T-cell (primary cell): Measurements from ENCODE around the gene MLLT3. TPM values are rescaled to one million over a fixed set of nuclear protein-coding genes. Genes with fewer than 3 reads are reported as not detected.
A peak's percentile ranks its signal among the peaks of the same experiment; 100 is the strongest.

ENCODE experiments used
- ATAC-seq, 4 experiments: fragments of 200-7000 bp in 3 of 4; fragments of 150-1000 bp in 1 of 4; cut with Tn5 transposase; replicated peaks in 1 of 4; 1 replicate in 3 of 4; 2 replicates in 1 of 4; pipeline ENCODE4 v1.10.0; 2021; ENCODE audit warnings: moderate library complexity in 3 of 4, mild to moderate bottlenecking in 2 of 4, moderate number of reproducible peaks in 1 of 4
- CTCF ChIA-PET, 2 donors: fragments of 300-600 bp; sonication (Branson Sonifier 250); formaldehyde crosslinking; loops; one replicate each; lab custom pipeline; 2022; ENCODE audit warnings: antibody characterized with exemption in 2 of 2; lab: Charles Lee
- POLR2A ChIA-PET, 2 donors: fragments of 300-600 bp; sonication (Branson Sonifier 250); formaldehyde crosslinking; loops; one replicate each; lab custom pipeline; 2022; ENCODE audit warnings: antibody characterized with exemption in 2 of 2; lab: Charles Lee
- DNase-seq, 35 experiments: peaks; one replicate each; pipeline versions ENCODE4 v3.0.0 to v3.0.0-alpha.2; 2013 to 2023
- H3K27ac ChIP-seq: one replicate; pipeline ENCODE4 v1.5.1; 2013; ENCODE audit warnings: low read length
- H3K27me3 ChIP-seq, 2 experiments: replicated peaks in 1 of 2; 1 replicate in 1 of 2; 2 replicates in 1 of 2; pipeline versions ENCODE4 v1.6.1 to v1.7.0; 2013; ENCODE audit warnings: low read length in 1 of 2, mixed read lengths in 1 of 2; ENCODE audit not compliant: control insufficient read depth in 2 of 2, insufficient read depth in 2 of 2; ENCODE audit errors: extremely low read depth in 1 of 2
- H3K36me3 ChIP-seq, 2 donors: 1 replicate in 1 of 2; 2 replicates in 1 of 2; pipeline versions ENCODE4 v1.6.1 to v1.7.0; 2013; ENCODE audit warnings: low read length in 1 of 2; ENCODE audit not compliant: control insufficient read depth in 2 of 2, insufficient read depth in 1 of 2; ENCODE audit errors: extremely low read depth in 1 of 2
- H3K4me1 ChIP-seq, 2 experiments: 1 replicate in 1 of 2; 2 replicates in 1 of 2; pipeline versions ENCODE4 v1.6.1 to v1.7.0; 2013; ENCODE audit warnings: low read length in 2 of 2, mixed read lengths in 1 of 2; ENCODE audit not compliant: insufficient read depth in 2 of 2, control insufficient read depth in 1 of 2; ENCODE audit errors: extremely low read depth in 1 of 2
- H3K4me3 ChIP-seq, 2 donors: 1 replicate in 1 of 2; 2 replicates in 1 of 2; pipeline versions ENCODE4 v1.5.1 to v1.7.0; 2013; ENCODE audit warnings: mild to moderate bottlenecking in 2 of 2, low read length in 1 of 2, moderate library complexity in 1 of 2; ENCODE audit not compliant: control insufficient read depth in 1 of 2; ENCODE audit errors: extremely low read depth in 1 of 2
- H3K9me3 ChIP-seq: 2 replicates; pipeline ENCODE4 v1.7.0; 2013
- H3K27ac Mint-ChIP-seq, 2 donors: one replicate each; pipeline ENCODE4 v1.8.0; 2020 to 2021; ENCODE audit warnings: mild to moderate bottlenecking in 2 of 2, mixed read lengths in 2 of 2
- H3K27me3 Mint-ChIP-seq, 2 donors: one replicate each; pipeline ENCODE4 v1.8.0; 2021 to 2022; ENCODE audit warnings: mixed read lengths in 2 of 2
- H3K36me3 Mint-ChIP-seq: one replicate; pipeline ENCODE4 v1.8.0; 2021; ENCODE audit warnings: mixed read lengths
- H3K4me1 Mint-ChIP-seq, 3 donors: one replicate each; pipeline ENCODE4 v1.8.0; 2020 to 2022; ENCODE audit warnings: mixed read lengths in 3 of 3, mild to moderate bottlenecking in 1 of 3
- H3K4me3 Mint-ChIP-seq, 3 donors: one replicate each; pipeline ENCODE4 v1.8.0; 2020 to 2022; ENCODE audit warnings: mild to moderate bottlenecking in 3 of 3, mixed read lengths in 3 of 3, moderate library complexity in 3 of 3
- H3K9me3 Mint-ChIP-seq, 3 donors: one replicate each; pipeline ENCODE4 v1.8.0; 2020 to 2022; ENCODE audit warnings: mixed read lengths in 3 of 3
- WGBS: methylation state at CpG from one replicate; pipeline ENCODE4 v1.1.5; 2013; ENCODE audit warnings: missing lambda C conversion rate; ENCODE audit not compliant: insufficient coverage; 5-methylcytosine and 5-hydroxymethylcytosine counted together
- total RNA-seq, 35 experiments: library from RNA in 6 of 35; stranded (reverse) in 6 of 35; fragments of 120-200 nt in 1 of 35; gene quantifications; one replicate each; pipeline versions ENCODE4 v1.2.1 to v1.2.4 and lab custom pipeline; 2013 to 2026

Gene MLLT3
- total RNA-seq, 5 donors from 2014 or later (not counting 1 experiment from before 2014, with no cell fraction given) = 51.8 to 96.6 (median 58.9) TPM

DNA sequence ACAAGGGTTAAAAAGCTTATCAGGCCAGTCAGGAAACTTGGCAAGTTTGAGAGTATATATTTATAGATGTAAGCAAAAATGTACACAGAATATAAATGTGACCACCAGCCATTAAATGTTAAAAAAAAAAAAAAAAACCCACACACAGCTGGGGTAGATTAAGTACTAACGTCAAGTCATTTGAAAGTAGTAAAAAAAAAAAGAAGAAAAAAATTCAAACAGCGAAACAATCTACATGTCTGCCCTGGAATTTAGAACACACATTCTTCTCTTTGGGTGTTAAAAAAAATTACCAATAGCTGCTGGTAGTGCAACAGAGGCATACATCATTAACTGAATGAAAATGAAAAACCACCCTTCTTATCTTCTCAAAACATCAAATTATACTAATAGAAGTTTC lies 269.7 kb downstream of the MLLT3 start:
- no peak for DNase-seq
- H3K4me3 Mint-ChIP-seq = no peak overlapping the region
- ChIA-PET POLR2A (interaction anchor here in 1 of 2 donors (0.6 to 0.7 kb wide), 2 partner anchors 72 to 289 kb away, joined by 3 to 12 read pairs; no protein-coding TSS in a partner anchor), CTCF (interaction anchor here (0.6 to 0.9 kb wide), 5 partner anchors 31 to 754 kb away, joined by 3 to 4 read pairs (median 3); no protein-coding TSS in a partner anchor)
- no peaks in the 10 kb centered on the region for H3K27me3 ChIP-seq
- no peaks in the 10 kb centered on the region for H3K27me3 Mint-ChIP-seq
- no peak for ATAC-seq
- H3K36me3 ChIP-seq = peaks cover 3 to 46% of the 10 kb centered on the region in 2 donors
- H3K27ac Mint-ChIP-seq = no peak overlapping the region
- H3K27ac ChIP-seq = no peak overlapping the region
- H3K4me3 ChIP-seq = no peak overlapping the region
- no peaks in the 10 kb centered on the region for H3K9me3 ChIP-seq
- H3K9me3 Mint-ChIP-seq = no peaks in the 10 kb centered on the region
- peaks cover 18 to 27% (median 18%) of the 10 kb centered on the region in 3 donors for H3K4me1 Mint-ChIP-seq
- WGBS = no CpG with 5 or more reads among the region's 2 CpGs
- H3K36me3 Mint-ChIP-seq = peaks cover 52% of the 10 kb centered on the region
- peaks cover 5 to 6% of the 10 kb centered on the region in 2 experiments for H3K4me1 ChIP-seq

DNA sequence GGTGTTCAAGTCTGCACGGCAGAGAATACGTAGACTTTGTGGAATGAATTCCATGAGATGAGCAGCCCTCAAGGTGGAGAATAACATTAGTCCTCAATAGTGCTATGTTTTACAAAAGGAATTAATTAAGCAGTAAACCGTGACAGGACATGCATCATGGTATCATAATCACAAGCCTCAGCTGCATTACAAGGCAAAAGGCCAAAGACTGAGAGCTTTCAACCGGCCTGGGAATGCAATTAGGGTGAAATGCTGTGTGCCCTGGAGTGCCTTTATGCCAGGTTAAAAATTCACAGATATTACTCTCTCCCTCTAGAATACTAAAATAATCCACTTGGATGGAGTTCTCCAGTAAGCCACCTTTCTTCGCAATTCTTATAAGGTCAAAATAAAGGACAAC lies 270.6 kb downstream of the MLLT3 start:
- Histone ChIP-seq H3K4me1 (peaks cover 3 to 4% of the 10 kb centered on the region in 2 experiments), H3K9me3 (no peaks in the 10 kb centered on the region), H3K36me3 (peaks cover 3 to 46% of the 10 kb centered on the region in 2 donors), H3K27ac (no peak overlapping the region), H3K27me3 (no peaks in the 10 kb centered on the region), H3K4me3 (no peak overlapping the region)
- Mint-ChIP-seq H3K27me3 (no peaks in the 10 kb centered on the region), H3K4me1 (peaks cover 11 to 19% (median 12%) of the 10 kb centered on the region in 3 donors), H3K4me3 (no peak overlapping the region), H3K36me3 (peaks cover 52% of the 10 kb centered on the region), H3K27ac (peak overlapping the region in 1 of 2 donors; percentile 39), H3K9me3 (no peaks in the 10 kb centered on the region)
- ATAC-seq (no peak), DNase-seq (no peak)
- ChIA-PET POLR2A (no interaction called here), CTCF (no interaction called here)
- WGBS = 95% methylated on average over 4 of the region's 5 CpGs

DNA sequence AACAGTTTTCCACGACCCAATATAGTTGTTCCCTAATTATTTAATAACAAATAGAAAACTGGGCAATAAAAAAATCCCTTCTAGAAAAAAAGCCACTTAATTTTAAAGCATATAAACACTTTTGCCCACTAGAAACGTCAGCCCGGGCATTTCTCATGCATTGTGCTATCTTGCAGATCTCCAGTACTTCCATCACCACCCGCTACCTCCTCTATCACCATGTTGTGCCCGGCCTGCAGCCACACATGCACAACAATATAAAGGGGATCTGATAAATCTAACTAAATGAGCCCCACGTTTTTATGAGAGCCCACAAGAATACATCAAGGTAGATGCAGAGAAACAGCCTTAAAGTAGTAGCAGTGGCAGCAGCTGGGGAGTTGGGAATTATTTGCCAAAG lies 272.7 kb downstream of the MLLT3 start:
- H3K9me3 Mint-ChIP-seq = no peaks in the 10 kb centered on the region
- no CpG with 5 or more reads among the region's 6 CpGs for WGBS
- Histone ChIP-seq H3K27me3 (no peaks in the 10 kb centered on the region), H3K4me3 (no peak overlapping the region), H3K27ac (no peak overlapping the region), H3K4me1 (no peaks in the 10 kb centered on the region), H3K36me3 (peaks cover 7 to 57% of the 10 kb centered on the region in 2 donors), H3K9me3 (no peaks in the 10 kb centered on the region)
- no peak for ATAC-seq
- H3K36me3 Mint-ChIP-seq = peaks cover 64% of the 10 kb centered on the region
- ChIA-PET CTCF (no interaction called here), POLR2A (no interaction called here)
- peaks cover 4 to 14% (median 5%) of the 10 kb centered on the region in 3 donors for H3K4me1 Mint-ChIP-seq
- H3K27me3 Mint-ChIP-seq = no peaks in the 10 kb centered on the region
- no peak overlapping the region for H3K27ac Mint-ChIP-seq
- H3K4me3 Mint-ChIP-seq = no peak overlapping the region
- no peak for DNase-seq

DNA sequence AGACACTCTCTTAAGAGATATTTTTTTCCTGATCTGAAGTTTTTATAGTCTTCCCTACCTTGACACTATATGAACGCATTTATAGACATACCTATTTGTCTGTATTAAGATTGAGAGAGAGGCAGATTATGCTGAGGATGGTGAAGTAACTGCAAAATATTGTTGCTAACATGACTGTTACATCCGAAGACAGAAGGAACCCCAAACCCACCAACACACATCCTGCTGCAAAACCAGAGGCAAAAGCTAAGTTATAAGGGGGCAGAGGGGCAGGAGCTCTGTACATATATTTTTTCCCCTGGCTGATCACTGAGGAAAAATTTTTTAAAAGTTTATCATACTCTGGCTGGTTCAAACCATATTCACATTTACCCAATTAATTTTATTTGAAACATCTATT lies 279.0 kb downstream of the MLLT3 start:
- ChIA-PET POLR2A (interaction anchor here in 1 of 2 donors (0.5 kb wide), 1 partner anchor 343 kb away, joined by 7 read pairs; no protein-coding TSS in a partner anchor), CTCF (no interaction called here)
- Mint-ChIP-seq H3K9me3 (peaks cover 0 to 1% (median 0%) of the 10 kb centered on the region in 3 donors), H3K27ac (peak overlapping the region; percentile 1 to 71), H3K36me3 (peaks cover 20% of the 10 kb centered on the region), H3K27me3 (no peaks in the 10 kb centered on the region), H3K4me3 (no peak overlapping the region), H3K4me1 (peaks cover 16 to 45% (median 27%) of the 10 kb centered on the region in 3 donors)
- peaks cover 0 to 4% of the 10 kb centered on the region in 2 experiments for H3K4me1 ChIP-seq
- peaks cover 4 to 22% of the 10 kb centered on the region in 2 donors for H3K36me3 ChIP-seq
- DNase-seq (no peak), ATAC-seq (no peak)
- WGBS = no CpG with 5 or more reads among the region's 2 CpGs
- H3K9me3 ChIP-seq = no peaks in the 10 kb centered on the region
- H3K27me3 ChIP-seq = no peaks in the 10 kb centered on the region
- no peak overlapping the region for H3K4me3 ChIP-seq
- H3K27ac ChIP-seq = no peak overlapping the region

DNA sequence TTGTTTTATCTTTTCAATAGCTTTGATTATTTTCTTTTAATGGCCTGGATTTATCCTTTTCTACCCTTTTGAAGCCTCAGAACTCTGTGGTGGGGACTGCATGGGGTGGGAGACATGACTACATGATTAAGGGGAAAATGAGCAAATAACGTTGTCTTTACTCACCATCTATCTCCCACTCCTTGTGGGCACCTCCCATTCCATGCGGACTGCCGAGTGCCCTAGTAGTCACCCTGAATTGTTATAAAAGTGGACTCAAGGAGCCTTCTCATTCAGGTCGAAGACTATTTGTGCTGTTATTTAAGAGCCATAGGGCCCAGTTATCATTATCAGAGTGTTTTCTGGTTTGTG lies 281.8 kb downstream of the MLLT3 start:
- Mint-ChIP-seq H3K27me3 (no peaks in the 10 kb centered on the region), H3K27ac (no peak overlapping the region), H3K4me1 (peaks cover 19 to 45% (median 33%) of the 10 kb centered on the region in 3 donors), H3K4me3 (peak overlapping the region in 1 of 3 donors; percentile 2), H3K36me3 (peaks cover 6% of the 10 kb centered on the region), H3K9me3 (peaks cover 0 to 4% (median 0%) of the 10 kb centered on the region in 3 donors)
- no peaks in the 10 kb centered on the region for H3K27me3 ChIP-seq
- H3K36me3 ChIP-seq = peaks cover 0 to 6% of the 10 kb centered on the region in 2 donors
- H3K9me3 ChIP-seq = no peaks in the 10 kb centered on the region
- no CpG with 5 or more reads among the region's 4 CpGs for WGBS
- H3K27ac ChIP-seq = no peak overlapping the region
- POLR2A ChIA-PET = no interaction called here
- DNase-seq (no peak), ATAC-seq (no peak)
- CTCF ChIA-PET = interaction anchor here in 1 of 2 donors (0.7 kb wide), 1 partner anchor 481 kb away, joined by 3 read pairs; no protein-coding TSS in a partner anchor
- peaks cover 3 to 4% of the 10 kb centered on the region in 2 experiments for H3K4me1 ChIP-seq
- H3K4me3 ChIP-seq = no peak overlapping the region

DNA sequence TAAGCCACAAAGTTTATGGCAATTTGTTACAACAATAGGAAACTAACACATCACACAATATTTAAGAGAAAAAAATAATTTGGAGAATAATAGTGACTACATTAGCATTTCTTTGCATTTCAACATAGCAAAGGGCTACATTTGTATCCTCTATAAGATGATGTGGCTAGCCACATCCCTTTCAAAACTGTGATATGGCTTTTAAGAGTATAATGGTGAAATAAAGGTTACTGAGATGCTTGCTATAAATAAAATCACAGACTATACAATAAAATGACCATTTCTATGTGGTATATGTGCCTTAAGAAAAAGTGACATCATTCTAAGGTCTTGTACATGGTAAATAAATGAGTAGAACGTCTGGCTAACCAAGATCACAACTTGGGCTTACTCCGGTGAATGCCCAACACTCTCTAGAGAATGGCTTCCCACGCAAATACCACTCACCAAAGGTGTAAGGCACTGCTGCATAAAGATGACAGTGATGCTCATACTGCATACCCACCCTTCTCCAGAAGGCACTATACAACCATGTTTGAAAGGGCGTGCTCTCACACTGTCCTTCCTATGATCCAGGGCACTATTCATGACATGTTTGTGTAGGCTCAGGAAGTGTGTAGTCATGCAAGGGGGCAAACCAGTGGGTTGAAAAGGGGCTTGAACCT lies 286.5 kb downstream of the MLLT3 start:
- ChIA-PET POLR2A (no interaction called here), CTCF (no interaction called here)
- H3K27ac Mint-ChIP-seq = no peak overlapping the region
- Histone ChIP-seq H3K4me3 (no peak overlapping the region), H3K4me1 (peaks cover 2 to 6% of the 10 kb centered on the region in 2 experiments), H3K9me3 (no peaks in the 10 kb centered on the region), H3K36me3 (no peaks in the 10 kb centered on the region), H3K27me3 (no peaks in the 10 kb centered on the region), H3K27ac (no peak overlapping the region)
- H3K4me3 Mint-ChIP-seq = no peak overlapping the region
- peaks cover 0 to 3% of the 10 kb centered on the region in 2 donors for H3K27me3 Mint-ChIP-seq
- peaks cover 0 to 4% (median 3%) of the 10 kb centered on the region in 3 donors for H3K9me3 Mint-ChIP-seq
- no peaks in the 10 kb centered on the region for H3K36me3 Mint-ChIP-seq
- H3K4me1 Mint-ChIP-seq = peaks cover 22 to 41% (median 38%) of the 10 kb centered on the region in 3 donors
- DNase-seq (no peak), ATAC-seq (no peak)
- no CpG with 5 or more reads among the region's 4 CpGs for WGBS
